ENCODE measurements around the gene TTC24. TPM values are rescaled to one million over a fixed set of nuclear protein-coding genes. Genes with fewer than 3 reads are reported as not detected.
A peak's percentile ranks its signal among the peaks of the same experiment; 100 is the strongest.

The TTC24 gene
- total RNA-seq (10 to 100 TPM in 1 of 5 experiments, 1 to 10 TPM in 4; 2.8 to 10.2 (median 7.4) TPM), polyA plus RNA-seq (1 to 10 TPM in 1 of 2 donors, under 1 TPM in 1; 0.97 to 1.5 TPM), total RNA-seq (6.6 reads per million, percentile 28 among the genes with 10 or more reads in this experiment)

GRCh38 chr1:156579472-156579871 is at the start of gene TTC24:
TTC24 (plus strand) TSS chr1:156579723; CDS start chr1:156581365, 1,642 bp downstream.
- H3K27me3 ChIP-seq (ENCODE audit: control insufficient read depth in 2 of 2, insufficient read depth in 2 of 2, low read length in 2 of 2) = no peaks in the 10 kb centered on the region
- ChIA-PET POLR2A (interaction anchor here (0.6 to 3.4 kb wide), 4 partner anchors 13 to 79 kb away, joined by 3 to 32 read pairs (median 4); partner anchors contain the start of gene MEF2D), CTCF (interaction anchor here (1.0 kb wide), 1 partner anchor 125 kb away, joined by 4 read pairs; no protein-coding TSS in a partner anchor)
- DNase-seq (no peak), ATAC-seq (no peak)
- H3K9me3 ChIP-seq (ENCODE audit: control insufficient read depth in 2 of 3, low read length in 3 of 3) = no peaks in the 10 kb centered on the region
- H3K27ac ChIP-seq (ENCODE audit: low read depth, low read length) = no peak within 1 kb of the TSS
- intact Hi-C loops (cut with micrococcal nuclease) = no loop called here
- no peaks in the 10 kb centered on the region for H3K36me3 ChIP-seq (ENCODE audit: control insufficient read depth in 2 of 3, insufficient read depth in 3 of 3, low read length in 3 of 3)
- H3K9me3 Mint-ChIP-seq = no peaks in the 10 kb centered on the region
- H3K4me1 Mint-ChIP-seq = peaks cover 6 to 35% (median 24%) of the 10 kb centered on the region in 7 donors
- peaks cover 0 to 6% (median 4%) of the 10 kb centered on the region in 5 donors for H3K27me3 Mint-ChIP-seq
- peaks cover 0 to 3% (median 0%) of the 10 kb centered on the region in 5 donors for H3K36me3 Mint-ChIP-seq
- no peak within 1 kb of the TSS for H3K4me3 ChIP-seq (ENCODE audit: low read length)
- H3K4me1 ChIP-seq (ENCODE audit: control insufficient read depth in 2 of 2, insufficient read depth in 2 of 2, low read length in 2 of 2) = peaks cover 15 to 25% of the 10 kb centered on the region in 2 donors
- peak within 1 kb of the TSS in 2 of 9 donors; percentile 14 to 36 for H3K27ac Mint-ChIP-seq
- H3K4me3 Mint-ChIP-seq = no peak within 1 kb of the TSS

GRCh38 chr1:156530006-156530405 is 49.5 kb upstream of the TTC24 start:
- no peak for ATAC-seq
- no peaks in the 10 kb centered on the region for H3K9me3 ChIP-seq (ENCODE audit: control insufficient read depth in 2 of 3, low read length in 3 of 3)
- H3K27ac ChIP-seq (ENCODE audit: low read depth, low read length) = no peak overlapping the region
- no peak overlapping the region for H3K4me3 ChIP-seq (ENCODE audit: low read length)
- Mint-ChIP-seq H3K27ac (no peak overlapping the region), H3K9me3 (no peaks in the 10 kb centered on the region), H3K4me1 (peaks cover 22 to 30% (median 24%) of the 10 kb centered on the region in 7 donors), H3K4me3 (no peak overlapping the region), H3K36me3 (peaks cover 0 to 12% (median 0%) of the 10 kb centered on the region in 5 donors), H3K27me3 (no peaks in the 10 kb centered on the region)
- intact Hi-C loops (cut with micrococcal nuclease) = no loop called here
- H3K36me3 ChIP-seq (ENCODE audit: control insufficient read depth in 2 of 3, insufficient read depth in 3 of 3, low read length in 3 of 3) = no peaks in the 10 kb centered on the region
- ChIA-PET CTCF (no interaction called here), POLR2A (no interaction called here)
- no peaks in the 10 kb centered on the region for H3K27me3 ChIP-seq (ENCODE audit: control insufficient read depth in 2 of 2, insufficient read depth in 2 of 2, low read length in 2 of 2)
- peaks cover 10 to 19% of the 10 kb centered on the region in 2 donors for H3K4me1 ChIP-seq (ENCODE audit: control insufficient read depth in 2 of 2, insufficient read depth in 2 of 2, low read length in 2 of 2)
- no peak for DNase-seq

GRCh38 chr1:156532374-156532773 is 47.1 kb upstream of the TTC24 start:
- no peaks in the 10 kb centered on the region for H3K36me3 ChIP-seq (ENCODE audit: control insufficient read depth in 2 of 3, insufficient read depth in 3 of 3, low read length in 3 of 3)
- CTCF ChIA-PET = interaction anchor here (0.9 to 1.2 kb wide), 2 partner anchors 31 to 86 kb away, joined by 3 to 5 read pairs; no protein-coding TSS in a partner anchor
- POLR2A ChIA-PET = no interaction called here

GRCh38 chr1:156533568-156534220 is 45.8 kb upstream of the TTC24 start:
- no peak for DNase-seq
- Histone ChIP-seq H3K4me3 (ENCODE audit: low read length) (no peak overlapping the region), H3K9me3 (ENCODE audit: control insufficient read depth in 2 of 3, low read length in 3 of 3) (no peaks in the 10 kb centered on the region), H3K4me1 (ENCODE audit: control insufficient read depth in 2 of 2, insufficient read depth in 2 of 2, low read length in 2 of 2) (no peaks in the 10 kb centered on the region), H3K36me3 (ENCODE audit: control insufficient read depth in 2 of 3, insufficient read depth in 3 of 3, low read length in 3 of 3) (no peaks in the 10 kb centered on the region), H3K27ac (ENCODE audit: low read depth, low read length) (no peak overlapping the region), H3K27me3 (ENCODE audit: control insufficient read depth in 2 of 2, insufficient read depth in 2 of 2, low read length in 2 of 2) (no peaks in the 10 kb centered on the region)
- Mint-ChIP-seq H3K9me3 (no peaks in the 10 kb centered on the region), H3K4me1 (peaks cover 0 to 5% (median 4%) of the 10 kb centered on the region in 7 donors), H3K36me3 (no peaks in the 10 kb centered on the region), H3K27me3 (no peaks in the 10 kb centered on the region), H3K4me3 (no peak overlapping the region), H3K27ac (peak overlapping the region in 1 of 9 donors; percentile 62)
- no peak for ATAC-seq
- intact Hi-C loops (cut with micrococcal nuclease) = no loop called here
- POLR2A ChIA-PET = no interaction called here
- CTCF ChIA-PET = no interaction called here

More at GRCh38 chr1:156532374-156532773, 47.1 kb upstream of the TTC24 start:
- H3K4me3 Mint-ChIP-seq = no peak overlapping the region
- no peak overlapping the region for H3K4me3 ChIP-seq (ENCODE audit: low read length)
- H3K27ac Mint-ChIP-seq = no peak overlapping the region
- intact Hi-C loops (cut with micrococcal nuclease) = no loop called here
- H3K9me3 Mint-ChIP-seq = no peaks in the 10 kb centered on the region
- H3K9me3 ChIP-seq (ENCODE audit: control insufficient read depth in 2 of 3, low read length in 3 of 3) = no peaks in the 10 kb centered on the region
- H3K27me3 Mint-ChIP-seq = no peaks in the 10 kb centered on the region
- no peak for ATAC-seq
- no peak for DNase-seq
- peaks cover 7 to 10% of the 10 kb centered on the region in 2 donors for H3K4me1 ChIP-seq (ENCODE audit: control insufficient read depth in 2 of 2, insufficient read depth in 2 of 2, low read length in 2 of 2)
- peaks cover 0 to 4% (median 0%) of the 10 kb centered on the region in 5 donors for H3K36me3 Mint-ChIP-seq
- peaks cover 7 to 14% (median 12%) of the 10 kb centered on the region in 7 donors for H3K4me1 Mint-ChIP-seq
- no peaks in the 10 kb centered on the region for H3K27me3 ChIP-seq (ENCODE audit: control insufficient read depth in 2 of 2, insufficient read depth in 2 of 2, low read length in 2 of 2)
- no peak overlapping the region for H3K27ac ChIP-seq (ENCODE audit: low read depth, low read length)

- CTCF ChIA-PET = interaction anchor here (0.9 to 1.2 kb wide), 2 partner anchors 9 to 89 kb away, joined by 3 to 5 read pairs; no protein-coding TSS in a partner anchor
- H3K9me3 Mint-ChIP-seq = no peaks in the 10 kb centered on the region
- no peaks in the 10 kb centered on the region for H3K27me3 Mint-ChIP-seq
- Histone ChIP-seq H3K27ac (ENCODE audit: low read depth, low read length) (no peak overlapping the region), H3K27me3 (ENCODE audit: control insufficient read depth in 2 of 2, insufficient read depth in 2 of 2, low read length in 2 of 2) (no peaks in the 10 kb centered on the region), H3K4me1 (ENCODE audit: control insufficient read depth in 2 of 2, insufficient read depth in 2 of 2, low read length in 2 of 2) (no peaks in the 10 kb centered on the region), H3K9me3 (ENCODE audit: control insufficient read depth in 2 of 3, low read length in 3 of 3) (no peaks in the 10 kb centered on the region), H3K4me3 (ENCODE audit: low read length) (no peak overlapping the region), H3K36me3 (ENCODE audit: control insufficient read depth in 2 of 3, insufficient read depth in 3 of 3, low read length in 3 of 3) (no peaks in the 10 kb centered on the region)
- no peak for ATAC-seq
- DNase-seq = no peak
- no peak overlapping the region for H3K4me3 Mint-ChIP-seq
- H3K4me1 Mint-ChIP-seq = peaks cover 0 to 5% (median 0%) of the 10 kb centered on the region in 7 donors
- H3K27ac Mint-ChIP-seq = no peak overlapping the region
- POLR2A ChIA-PET = interaction anchor here (0.8 kb wide), 1 partner anchor 36 kb away, joined by 3 read pairs; no protein-coding TSS in a partner anchor
- H3K36me3 Mint-ChIP-seq = peaks cover 0 to 2% (median 0%) of the 10 kb centered on the region in 5 donors
- intact Hi-C loops (cut with micrococcal nuclease) = loop anchor here in 1 of 2 donors (5.0 kb wide), 1 partner anchor 47 kb away; no protein-coding TSS in a partner anchor
These were observed 45.0 kb upstream of the TTC24 start for GRCh38 chr1:156534424-156535060.

GRCh38 chr1:156537027-156537426 is 42.5 kb upstream of the TTC24 start:
- ATAC-seq (no peak), DNase-seq (no peak)
- H3K4me1 Mint-ChIP-seq = peaks cover 0 to 7% (median 0%) of the 10 kb centered on the region in 7 donors
- CTCF ChIA-PET = no interaction called here
- Histone ChIP-seq H3K4me3 (ENCODE audit: low read length) (no peak overlapping the region), H3K36me3 (ENCODE audit: control insufficient read depth in 2 of 3, insufficient read depth in 3 of 3, low read length in 3 of 3) (no peaks in the 10 kb centered on the region), H3K27ac (ENCODE audit: low read depth, low read length) (no peak overlapping the region), H3K27me3 (ENCODE audit: control insufficient read depth in 2 of 2, insufficient read depth in 2 of 2, low read length in 2 of 2) (no peaks in the 10 kb centered on the region), H3K9me3 (ENCODE audit: control insufficient read depth in 2 of 3, low read length in 3 of 3) (no peaks in the 10 kb centered on the region), H3K4me1 (ENCODE audit: control insufficient read depth in 2 of 2, insufficient read depth in 2 of 2, low read length in 2 of 2) (no peaks in the 10 kb centered on the region)
- POLR2A ChIA-PET = interaction anchor here (1.0 kb wide), 2 partner anchors 12 to 45 kb away, joined by 3 read pairs; no protein-coding TSS in a partner anchor
- H3K27me3 Mint-ChIP-seq = no peaks in the 10 kb centered on the region
- no peaks in the 10 kb centered on the region for H3K9me3 Mint-ChIP-seq
- intact Hi-C loops (cut with micrococcal nuclease) = loop anchor here in 1 of 2 donors (5.0 kb wide), 1 partner anchor 50 kb away; no protein-coding TSS in a partner anchor
- no peak overlapping the region for H3K27ac Mint-ChIP-seq
- H3K36me3 Mint-ChIP-seq = peaks cover 0 to 7% (median 0%) of the 10 kb centered on the region in 5 donors
- no peak overlapping the region for H3K4me3 Mint-ChIP-seq
